Hepatic stellate cell (primary cell): Measurements from ENCODE around the gene DPEP3.
"Not testable (repeated sequence)": the region's sequence is repeated elsewhere in the genome, so short reads cannot be mapped to it uniquely, and the experiment has no call there.

ENCODE experiments used
- DNase-seq: peaks from one replicate; pipeline ENCODE4 v3.0.0; 2011; ENCODE audit warnings: low spot score

DPEP3 gene

GRCh38 chr16:67993207-67994039 lies 13.1 kb upstream of the DPEP3 start:
- DNase-seq = peak; percentile 84

- DNase-seq = no peak
These were observed 12.4 kb upstream of the DPEP3 start for GRCh38 chr16:67992661-67993206.

GRCh38 chr16:67990018-67990386 lies 9.7 kb upstream of the DPEP3 start:
- no peak for DNase-seq

- no peak for DNase-seq
These were observed 9.2 kb upstream of the DPEP3 start for GRCh38 chr16:67989322-67990017.

- no peak for DNase-seq
These were observed 8.4 kb upstream of the DPEP3 start for GRCh38 chr16:67988675-67989074.

- DNase-seq = no peak
These were observed 7.3 kb upstream of the DPEP3 start for GRCh38 chr16:67987460-67988160.

GRCh38 chr16:67986949-67987348 lies 6.7 kb upstream of the DPEP3 start:
- no peak for DNase-seq

GRCh38 chr16:67982011-67982696 lies 1.9 kb upstream of the DPEP3 start:
- DNase-seq = no peak

GRCh38 chr16:67977469-67978227 lies 2.7 kb downstream of the DPEP3 start:
- DNase-seq = no peak

GRCh38 chr16:67977005-67977404 lies 3.3 kb downstream of the DPEP3 start:
- DNase-seq = no peak

GRCh38 chr16:67976205-67976604 lies 4.1 kb downstream of the DPEP3 start:
- DNase-seq = no peak

- no peak for DNase-seq
These were observed 4.8 kb downstream of the DPEP3 start for GRCh38 chr16:67975321-67976105.

- not testable (repeated sequence) for DNase-seq
These were observed 8.0 kb downstream of the DPEP3 start for GRCh38 chr16:67972285-67972684.

GRCh38 chr16:67971111-67971510 lies 9.2 kb downstream of the DPEP3 start:
- no peak for DNase-seq

- peak; percentile 43 for DNase-seq
These were observed 10.9 kb downstream of the DPEP3 start for GRCh38 chr16:67969254-67970039.

- DNase-seq = peak; percentile 94
These were observed 11.7 kb downstream of the DPEP3 start, which contains the start of gene SLC12A4 for GRCh38 chr16:67968400-67969253. SLC12A4 (minus strand) TSS chr16:67968637; CDS start chr16:67968553, 84 bp downstream.

GRCh38 chr16:67967958-67968399 lies 12.3 kb downstream of the DPEP3 start:
- DNase-seq = peak; percentile 70

- DNase-seq = peak; percentile 49
These were observed 12.9 kb downstream of the DPEP3 start for GRCh38 chr16:67967183-67967957.
